Nephron (organoid): ENCODE data around the gene C1orf115.
"Not testable (repeated sequence)": the region's sequence is repeated elsewhere in the genome, so short reads cannot be mapped to it uniquely, and the experiment has no call there.

Experiments used
- H3K27ac Mint-ChIP-seq, 3 experiments: 2 replicates each; pipeline ENCODE4 v1.8.0; 2020; ENCODE audit warnings: mixed read lengths in 3 of 3, mild to moderate bottlenecking in 2 of 3, moderate library complexity in 1 of 3
- H3K27me3 Mint-ChIP-seq: 2 replicates; pipeline ENCODE4 v1.8.0; 2021; ENCODE audit warnings: low read depth, mild to moderate bottlenecking, moderate library complexity, mixed read lengths
- H3K36me3 Mint-ChIP-seq: 2 replicates; pipeline ENCODE4 v1.8.0; 2020; ENCODE audit warnings: low read depth, mixed read lengths
- H3K4me1 Mint-ChIP-seq: 2 replicates; pipeline ENCODE4 v1.8.0; 2020; ENCODE audit warnings: mixed read lengths
- H3K4me3 Mint-ChIP-seq, 3 experiments: 2 replicates each; pipeline ENCODE4 v1.8.0; 2020; ENCODE audit warnings: mild to moderate bottlenecking in 3 of 3, mixed read lengths in 3 of 3, moderate library complexity in 2 of 3
- H3K9me3 Mint-ChIP-seq: 2 replicates; pipeline ENCODE4 v1.8.0; 2020; ENCODE audit warnings: mixed read lengths
- TF ChIP-seq, protein P1 (sequence below), 3 experiments: fragments of 200-600 bp; sonication (generic); IDR thresholded peaks; one replicate each; pipeline ENCODE4 v1.5.0; 2021; ENCODE audit warnings: antibody characterized with exemption in 3 of 3; ENCODE audit not compliant: unreplicated experiment in 3 of 3

The C1orf115 gene

DNA sequence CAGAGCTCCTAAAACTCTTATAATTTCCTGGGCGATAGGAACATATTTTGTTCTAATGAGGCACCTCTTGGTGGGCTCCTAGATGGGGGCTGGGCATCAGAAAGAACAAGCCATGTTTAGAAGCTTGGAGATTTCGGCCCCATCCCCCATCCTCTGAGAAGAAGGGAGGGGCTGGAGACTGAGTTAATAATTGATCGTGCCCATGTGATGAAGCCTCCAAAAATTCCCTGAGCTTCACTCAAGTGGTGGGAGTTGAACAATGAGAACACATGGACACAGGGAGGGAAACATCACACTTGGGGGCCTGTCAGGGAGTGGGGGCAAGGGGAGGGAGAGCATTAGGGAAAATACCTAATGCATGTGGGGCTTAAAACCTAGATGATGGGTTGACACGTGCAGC lies 18.1 kb downstream of the C1orf115 start:
- no peak overlapping the region for H3K27ac Mint-ChIP-seq
- no peak overlapping the region for H3K4me3 Mint-ChIP-seq
- H3K36me3 Mint-ChIP-seq, result no peaks in the 10 kb centered on the region
- no peaks in the 10 kb centered on the region for H3K9me3 Mint-ChIP-seq
- TF ChIP-seq, protein P1, sequence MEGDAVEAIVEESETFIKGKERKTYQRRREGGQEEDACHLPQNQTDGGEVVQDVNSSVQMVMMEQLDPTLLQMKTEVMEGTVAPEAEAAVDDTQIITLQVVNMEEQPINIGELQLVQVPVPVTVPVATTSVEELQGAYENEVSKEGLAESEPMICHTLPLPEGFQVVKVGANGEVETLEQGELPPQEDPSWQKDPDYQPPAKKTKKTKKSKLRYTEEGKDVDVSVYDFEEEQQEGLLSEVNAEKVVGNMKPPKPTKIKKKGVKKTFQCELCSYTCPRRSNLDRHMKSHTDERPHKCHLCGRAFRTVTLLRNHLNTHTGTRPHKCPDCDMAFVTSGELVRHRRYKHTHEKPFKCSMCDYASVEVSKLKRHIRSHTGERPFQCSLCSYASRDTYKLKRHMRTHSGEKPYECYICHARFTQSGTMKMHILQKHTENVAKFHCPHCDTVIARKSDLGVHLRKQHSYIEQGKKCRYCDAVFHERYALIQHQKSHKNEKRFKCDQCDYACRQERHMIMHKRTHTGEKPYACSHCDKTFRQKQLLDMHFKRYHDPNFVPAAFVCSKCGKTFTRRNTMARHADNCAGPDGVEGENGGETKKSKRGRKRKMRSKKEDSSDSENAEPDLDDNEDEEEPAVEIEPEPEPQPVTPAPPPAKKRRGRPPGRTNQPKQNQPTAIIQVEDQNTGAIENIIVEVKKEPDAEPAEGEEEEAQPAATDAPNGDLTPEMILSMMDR (IDR thresholded peaks at IDR 0.05; ENCODE audit: unreplicated experiment in 3 of 3), result no peak
- H3K27me3 Mint-ChIP-seq, result peaks cover 18% of the 10 kb centered on the region
- H3K4me1 Mint-ChIP-seq, result peaks cover 4% of the 10 kb centered on the region

DNA sequence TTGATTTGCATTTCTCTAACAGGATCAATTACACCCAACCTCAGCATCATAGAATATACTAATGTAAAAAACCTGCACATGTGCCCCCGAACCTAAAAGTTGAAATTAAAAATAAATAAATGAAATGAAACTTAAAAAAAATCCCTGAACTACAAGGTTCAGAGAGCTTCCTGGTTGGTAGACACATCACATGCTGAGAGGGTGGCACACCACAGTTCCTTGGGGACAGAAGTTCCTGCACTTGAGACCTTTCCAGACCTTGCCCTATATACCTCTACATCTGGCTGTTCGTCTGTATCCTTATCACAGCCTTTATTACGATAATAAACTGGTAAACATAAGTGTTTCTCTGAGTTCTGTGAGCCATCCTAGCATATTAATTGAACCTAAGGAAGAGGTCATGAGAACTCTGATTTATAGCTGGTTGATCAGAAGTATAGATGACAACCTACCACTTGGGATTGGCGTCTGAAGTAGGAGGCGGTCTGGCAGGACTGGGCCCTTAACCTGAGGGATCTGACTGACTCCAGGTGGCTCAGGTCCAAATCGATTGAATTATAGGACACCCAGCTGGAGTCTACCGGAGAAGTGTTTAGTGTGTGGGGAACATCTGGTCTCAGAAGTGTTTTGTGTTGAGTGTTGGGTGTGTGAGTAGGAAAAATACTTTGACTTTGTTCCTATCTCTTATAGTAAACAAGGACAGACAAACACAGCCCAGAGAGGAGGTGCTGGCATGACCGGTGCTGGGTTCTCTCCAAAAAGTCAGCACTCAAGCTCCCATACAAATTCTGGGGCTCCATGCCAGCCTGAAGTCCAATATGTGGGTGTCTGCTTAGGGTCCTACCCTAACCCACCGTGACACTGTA lies 19.0 kb downstream of the C1orf115 start:
- TF ChIP-seq, protein P1 (IDR thresholded peaks at IDR 0.05; ENCODE audit: unreplicated experiment in 3 of 3), result no peak

DNA sequence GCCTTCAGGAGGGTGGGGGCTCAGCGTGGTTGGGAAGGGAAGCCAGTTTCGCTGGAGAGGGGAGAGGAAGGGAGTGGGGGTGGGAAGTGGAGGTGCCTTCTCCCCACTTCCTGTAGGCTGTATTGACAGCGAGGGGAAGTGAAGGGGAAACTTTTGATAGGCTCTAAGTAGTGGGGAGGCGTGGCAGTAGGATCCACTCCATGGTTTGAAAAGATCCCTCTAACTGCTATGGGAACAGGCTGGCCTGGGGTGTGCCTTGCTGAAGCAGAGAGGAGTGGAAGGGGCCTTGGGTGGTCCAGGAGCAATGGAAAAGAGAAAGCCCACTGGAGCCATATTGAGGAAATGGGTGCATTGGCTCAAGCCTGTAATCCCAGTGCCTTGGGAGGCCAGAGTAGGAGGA lies 20.2 kb downstream of the C1orf115 start:
- Mint-ChIP-seq H3K36me3 (no peaks in the 10 kb centered on the region), H3K9me3 (no peaks in the 10 kb centered on the region), H3K4me3 (no peak overlapping the region), H3K27ac (no peak overlapping the region), H3K4me1 (peaks cover 4% of the 10 kb centered on the region), H3K27me3 (peaks cover 10% of the 10 kb centered on the region)
- TF ChIP-seq, protein P1 (IDR thresholded peaks at IDR 0.05; ENCODE audit: unreplicated experiment in 3 of 3), result no peak

More for the DNA sequence above, 19.0 kb downstream of the C1orf115 start:
- no peaks in the 10 kb centered on the region for H3K9me3 Mint-ChIP-seq
- peaks cover 12% of the 10 kb centered on the region for H3K27me3 Mint-ChIP-seq
- H3K27ac Mint-ChIP-seq, result no peak overlapping the region
- peaks cover 4% of the 10 kb centered on the region for H3K4me1 Mint-ChIP-seq
- no peak overlapping the region for H3K4me3 Mint-ChIP-seq
- H3K36me3 Mint-ChIP-seq, result no peaks in the 10 kb centered on the region

DNA sequence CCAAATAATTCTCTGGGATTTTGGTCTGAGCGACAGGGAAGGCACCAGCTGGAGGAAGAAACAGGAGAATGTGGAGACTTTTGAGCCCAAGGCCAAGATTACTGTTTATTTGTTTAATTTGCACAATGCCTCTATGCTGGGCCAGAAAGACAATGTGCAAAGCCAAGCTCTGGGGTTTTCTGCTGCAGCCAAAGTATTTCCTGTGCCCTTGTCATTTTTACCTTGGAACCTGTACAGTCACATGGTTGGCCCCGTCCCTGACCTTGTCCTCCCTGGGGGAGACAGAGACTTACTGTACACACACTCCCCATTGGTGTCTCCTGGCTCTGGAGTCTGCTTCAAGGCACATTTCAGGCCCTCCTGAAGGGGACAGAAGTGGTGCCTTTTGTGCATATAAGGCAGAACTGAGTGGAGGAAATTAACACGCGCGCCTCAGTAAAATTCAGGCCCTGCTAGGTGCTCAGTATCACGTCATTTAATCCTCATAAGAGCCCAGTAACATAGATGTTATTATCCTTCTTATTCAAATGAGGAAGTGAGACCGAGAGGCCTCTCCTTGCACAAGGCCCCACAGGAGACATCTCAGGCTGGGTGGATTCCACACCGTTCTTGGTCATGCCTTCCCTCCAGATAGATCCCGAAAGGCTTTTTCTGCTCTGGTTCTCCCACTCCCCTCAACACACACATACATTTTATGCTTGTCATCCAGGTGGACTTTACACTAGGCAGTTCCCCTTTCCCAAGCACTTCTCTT lies 21.1 kb downstream of the C1orf115 start:
- H3K36me3 Mint-ChIP-seq, result no peaks in the 10 kb centered on the region
- peaks cover 4% of the 10 kb centered on the region for H3K4me1 Mint-ChIP-seq
- H3K4me3 Mint-ChIP-seq, result no peak overlapping the region
- peaks cover 9% of the 10 kb centered on the region for H3K27me3 Mint-ChIP-seq
- peaks cover 4% of the 10 kb centered on the region for H3K9me3 Mint-ChIP-seq
- H3K27ac Mint-ChIP-seq, result no peak overlapping the region
- TF ChIP-seq, protein P1 (IDR thresholded peaks at IDR 0.05; ENCODE audit: unreplicated experiment in 3 of 3), result no peak

DNA sequence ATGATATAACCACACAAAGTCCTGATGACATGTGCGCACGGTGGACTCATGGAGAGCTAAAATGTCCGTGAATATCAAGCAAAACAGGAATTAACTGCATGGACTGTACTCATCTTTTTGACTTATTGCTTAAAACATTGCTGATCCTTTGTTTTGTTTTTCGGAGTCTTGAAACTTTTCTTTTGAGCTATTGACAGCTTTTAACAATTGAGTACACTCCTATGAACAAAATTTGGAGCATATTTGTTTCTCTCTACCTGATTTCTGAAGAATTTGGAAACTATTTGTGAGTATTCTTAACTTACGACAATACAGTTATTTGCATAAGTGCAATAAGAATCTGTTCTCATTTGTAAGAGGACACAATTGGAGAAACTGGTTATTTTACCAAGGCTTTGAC lies 25.8 kb downstream of the C1orf115 start:
- H3K27ac Mint-ChIP-seq, H3K4me1 Mint-ChIP-seq, H3K36me3 Mint-ChIP-seq, H3K4me3 Mint-ChIP-seq: not testable (repeated sequence)
- Mint-ChIP-seq H3K9me3 (peaks cover 11% of the 10 kb centered on the region), H3K27me3 (peaks cover 19% of the 10 kb centered on the region)

DNA sequence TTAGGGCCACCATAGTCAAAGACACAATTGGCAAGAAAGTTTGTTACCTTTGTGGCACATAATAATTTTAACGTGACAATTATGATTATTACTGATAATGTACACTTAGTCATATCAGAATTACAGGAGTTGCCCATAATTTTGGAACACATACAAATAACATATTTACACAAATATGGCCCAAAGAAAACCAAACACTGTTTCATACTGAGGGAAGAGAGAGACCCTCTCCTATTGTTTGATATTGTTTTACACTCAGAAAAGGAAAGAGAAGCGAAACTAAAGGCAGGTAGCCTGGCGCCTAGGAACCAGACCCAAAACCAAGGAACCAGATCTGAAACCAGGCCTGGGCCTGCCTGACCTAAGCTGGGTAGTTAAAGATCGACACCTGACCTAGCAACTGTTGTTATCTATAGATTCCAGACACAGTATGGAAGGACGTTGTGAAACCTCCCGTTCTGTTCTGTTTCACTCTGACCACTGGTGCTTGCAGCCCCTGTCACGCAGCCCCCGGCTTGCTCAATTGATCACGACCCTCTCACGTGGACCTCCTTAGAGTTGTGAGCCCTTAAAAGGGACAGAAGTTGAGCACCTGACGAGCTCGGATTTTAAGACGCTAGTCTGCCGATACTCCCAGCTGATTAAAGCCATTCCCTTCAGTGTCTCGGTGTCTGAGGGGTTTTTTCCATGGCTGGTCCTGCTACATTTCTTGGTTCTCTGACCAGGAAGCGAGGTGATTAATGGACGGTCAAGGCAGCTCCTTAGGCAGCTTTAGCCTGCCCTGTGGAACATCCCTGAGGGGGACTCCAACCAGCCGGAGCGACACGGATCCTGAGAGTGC lies 27.9 kb downstream of the C1orf115 start:
- Mint-ChIP-seq H3K9me3 (peaks cover 11% of the 10 kb centered on the region), H3K27me3 (peaks cover 16% of the 10 kb centered on the region), H3K4me1 (no peaks in the 10 kb centered on the region), H3K27ac (no peak overlapping the region), H3K4me3 (no peak overlapping the region), H3K36me3 (no peaks in the 10 kb centered on the region)
- TF ChIP-seq, protein P1 (IDR thresholded peaks at IDR 0.05; ENCODE audit: unreplicated experiment in 3 of 3), result no peak

DNA sequence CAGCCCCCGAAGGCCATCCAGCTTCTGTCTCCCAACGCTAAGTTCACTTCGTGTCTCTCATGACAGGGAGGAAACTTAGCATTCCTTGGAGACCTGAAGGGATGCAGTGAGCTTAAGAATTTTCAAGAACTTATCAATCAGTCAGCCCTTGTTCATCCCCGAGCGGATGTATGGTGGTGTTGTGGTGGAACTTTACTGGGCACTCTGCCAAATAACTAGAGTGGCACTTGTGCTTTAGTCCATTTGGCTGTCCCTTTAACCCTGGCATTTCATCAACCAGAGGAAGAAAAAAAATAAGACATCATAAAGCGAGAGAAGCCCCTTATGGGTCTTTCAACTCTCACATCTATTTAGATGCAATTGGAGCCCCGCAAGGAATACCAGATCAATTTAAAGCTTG lies 31.1 kb downstream of the C1orf115 start:
- not testable (repeated sequence) for H3K36me3 Mint-ChIP-seq, H3K4me1 Mint-ChIP-seq, H3K4me3 Mint-ChIP-seq

More for the DNA sequence above, 31.1 kb downstream of the C1orf115 start:
- peaks cover 16% of the 10 kb centered on the region for H3K27me3 Mint-ChIP-seq
- H3K27ac Mint-ChIP-seq, H3K9me3 Mint-ChIP-seq: not testable (repeated sequence)
